AG04450 (cell line): Measurements from ENCODE around the gene KDM1B. TPM values are rescaled to one million over a fixed set of nuclear protein-coding genes. Genes with fewer than 3 reads are reported as not detected.

ENCODE experiments used
- CTCF ChIA-PET: fragments of 300-600, 350-600 bp; formaldehyde crosslinking; extraction: SDS; loops from one replicate; lab custom pipeline; 2022; ENCODE audit warnings: antibody characterized with exemption, inconsistent platforms; lab: Charles Lee
- POLR2A ChIA-PET: fragments of 350-600 bp; formaldehyde crosslinking; extraction: SDS; loops from one replicate; lab custom pipeline; 2021; ENCODE audit warnings: antibody characterized with exemption, inconsistent platforms; lab: Yijun Ruan, JAX
- DNase-seq: peaks from one replicate; pipeline ENCODE4 v3.0.0-alpha.2; 2011; ENCODE audit warnings: low read depth, low spot score
- H3K27ac ChIP-seq: one replicate; pipeline ENCODE4 v1.5.1; 2012; ENCODE audit warnings: low read depth, low read length, control low read depth
- H3K27me3 ChIP-seq: one replicate; pipeline ENCODE4 v1.6.0; 2012; ENCODE audit warnings: low read length; ENCODE audit not compliant: control insufficient read depth, insufficient read depth
- H3K4me3 ChIP-seq: 2 replicates; pipeline ENCODE4 v1.5.1; 2011; ENCODE audit warnings: mild to moderate bottlenecking, low read depth, low read length, control low read depth
- H3K9me3 ChIP-seq: 2 replicates; pipeline ENCODE4 v1.5.1; 2012; ENCODE audit warnings: low read length; ENCODE audit not compliant: control insufficient read depth, insufficient read depth
- polyA plus RNA-seq: library from polyadenylated mRNA; depleted of rRNA; stranded (reverse); fragments of >200 nt; gene quantifications from 2 replicates; pipeline ENCODE4 v1.2.3, GENCODE V29; 2011
- TF ChIP-seq, protein P1 (sequence below): IDR thresholded peaks from 2 replicates; pipeline ENCODE4 v1.5.1; 2011; ENCODE audit warnings: low read depth, low read length, control low read depth, inconsistent platforms

KDM1B gene
- polyA plus RNA-seq, 1 experiment, result 20.1 TPM

DNA sequence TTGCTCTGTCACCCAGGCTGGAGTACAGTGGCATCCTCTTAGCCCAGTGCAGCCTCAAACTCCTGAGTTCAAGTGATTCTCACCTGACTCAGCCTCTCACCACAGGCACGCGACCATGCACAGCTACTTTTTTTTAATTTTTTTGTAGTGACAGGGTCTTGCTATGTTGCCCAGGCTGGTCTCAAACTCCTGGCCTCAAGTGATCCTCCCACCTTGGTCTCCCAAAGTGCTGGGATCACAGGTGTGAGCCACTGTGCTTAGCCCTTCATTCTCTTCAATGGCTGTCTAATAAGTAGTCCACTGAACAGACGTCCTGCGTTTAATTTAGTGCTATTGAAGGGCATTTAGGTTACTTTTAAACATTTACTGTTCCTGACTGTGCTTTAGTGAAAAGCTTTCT is 27.3 kb downstream of the KDM1B start:
- no peak for DNase-seq
- no peak overlapping the region for H3K4me3 ChIP-seq
- TF ChIP-seq, protein P1, sequence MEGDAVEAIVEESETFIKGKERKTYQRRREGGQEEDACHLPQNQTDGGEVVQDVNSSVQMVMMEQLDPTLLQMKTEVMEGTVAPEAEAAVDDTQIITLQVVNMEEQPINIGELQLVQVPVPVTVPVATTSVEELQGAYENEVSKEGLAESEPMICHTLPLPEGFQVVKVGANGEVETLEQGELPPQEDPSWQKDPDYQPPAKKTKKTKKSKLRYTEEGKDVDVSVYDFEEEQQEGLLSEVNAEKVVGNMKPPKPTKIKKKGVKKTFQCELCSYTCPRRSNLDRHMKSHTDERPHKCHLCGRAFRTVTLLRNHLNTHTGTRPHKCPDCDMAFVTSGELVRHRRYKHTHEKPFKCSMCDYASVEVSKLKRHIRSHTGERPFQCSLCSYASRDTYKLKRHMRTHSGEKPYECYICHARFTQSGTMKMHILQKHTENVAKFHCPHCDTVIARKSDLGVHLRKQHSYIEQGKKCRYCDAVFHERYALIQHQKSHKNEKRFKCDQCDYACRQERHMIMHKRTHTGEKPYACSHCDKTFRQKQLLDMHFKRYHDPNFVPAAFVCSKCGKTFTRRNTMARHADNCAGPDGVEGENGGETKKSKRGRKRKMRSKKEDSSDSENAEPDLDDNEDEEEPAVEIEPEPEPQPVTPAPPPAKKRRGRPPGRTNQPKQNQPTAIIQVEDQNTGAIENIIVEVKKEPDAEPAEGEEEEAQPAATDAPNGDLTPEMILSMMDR, result no peak
- peak overlapping the region; percentile 2 for H3K27ac ChIP-seq
- H3K27me3 ChIP-seq, result no peaks in the 10 kb centered on the region
- ChIA-PET CTCF (no interaction called here), POLR2A (no interaction called here)
- no peaks in the 10 kb centered on the region for H3K9me3 ChIP-seq

DNA sequence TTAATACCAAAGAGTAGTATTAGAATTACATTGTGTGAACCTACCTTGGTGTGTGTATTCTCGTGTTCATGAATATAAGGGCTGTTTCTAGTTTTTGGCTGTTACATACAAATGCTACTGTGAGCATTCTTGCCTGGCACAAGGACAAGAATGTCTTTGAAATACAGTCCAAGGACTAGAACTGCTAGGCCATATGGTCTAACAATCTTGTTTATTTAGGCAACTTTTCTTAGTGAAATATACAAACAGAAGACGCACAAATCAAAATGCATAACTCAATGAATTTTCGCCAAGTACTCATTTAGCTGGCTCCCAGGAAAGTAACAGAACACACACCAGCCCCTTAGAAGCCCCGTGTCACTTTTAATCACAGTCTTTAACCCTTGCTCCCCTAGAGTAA is 28.5 kb downstream of the KDM1B start:
- DNase-seq, result no peak
- ChIA-PET POLR2A (no interaction called here), CTCF (interaction anchor here (0.8 kb wide), 1 partner anchor 16 kb away, joined by 3 read pairs; no protein-coding TSS in a partner anchor)

DNA sequence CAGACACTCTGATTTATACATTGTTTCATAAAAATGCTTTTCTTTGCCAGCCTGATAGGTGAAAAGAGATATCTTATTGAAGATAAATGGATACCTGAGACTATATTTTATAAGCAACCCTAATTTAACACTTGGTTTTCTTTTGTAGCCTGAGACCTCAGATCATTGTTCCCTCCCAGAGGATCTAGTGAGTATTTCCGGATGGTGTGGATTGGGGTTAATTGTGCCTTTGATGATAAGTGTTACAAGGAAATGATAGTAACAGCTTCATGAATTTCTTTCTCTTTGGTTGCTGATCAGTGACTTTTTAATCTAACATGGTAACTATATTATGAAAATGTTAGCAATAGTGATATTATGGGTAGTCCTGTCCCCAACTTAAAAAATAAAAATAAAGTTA is 30.4 kb downstream of the KDM1B start:
- ChIA-PET CTCF (no interaction called here), POLR2A (no interaction called here)
- Histone ChIP-seq H3K4me3 (no peak overlapping the region), H3K27ac (no peak overlapping the region), H3K9me3 (no peaks in the 10 kb centered on the region), H3K27me3 (no peaks in the 10 kb centered on the region)
- no peak for DNase-seq
- TF ChIP-seq, protein P1, result no peak

More for the DNA sequence above, 28.5 kb downstream of the KDM1B start:
- Histone ChIP-seq H3K27me3 (no peaks in the 10 kb centered on the region), H3K4me3 (no peak overlapping the region), H3K9me3 (no peaks in the 10 kb centered on the region), H3K27ac (no peak overlapping the region)
- TF ChIP-seq, protein P1, result no peak

DNA sequence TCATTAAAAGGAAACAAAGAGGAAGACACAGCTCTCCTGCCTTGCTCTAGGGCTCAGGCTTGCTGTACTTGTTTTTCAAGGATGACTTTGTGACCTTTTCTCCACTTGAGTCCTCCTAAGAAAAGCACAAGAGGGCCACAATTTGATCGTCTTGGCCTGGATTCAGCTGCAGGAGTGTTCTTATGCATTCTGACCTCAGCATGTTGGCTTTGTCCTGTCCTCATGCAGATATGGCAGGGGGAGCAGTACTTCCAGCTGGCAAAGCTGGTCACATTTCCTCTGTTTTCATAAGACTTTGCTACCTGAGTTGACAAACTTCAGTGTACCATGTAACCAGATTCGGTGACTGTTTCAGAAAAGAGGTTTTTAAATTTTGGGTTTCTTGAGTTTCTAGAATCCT is 30.8 kb downstream of the KDM1B start:
- Histone ChIP-seq H3K27ac (no peak overlapping the region), H3K4me3 (no peak overlapping the region), H3K9me3 (no peaks in the 10 kb centered on the region), H3K27me3 (no peaks in the 10 kb centered on the region)
- TF ChIP-seq, protein P1, result no peak
- ChIA-PET CTCF (no interaction called here), POLR2A (no interaction called here)
- DNase-seq, result no peak

DNA sequence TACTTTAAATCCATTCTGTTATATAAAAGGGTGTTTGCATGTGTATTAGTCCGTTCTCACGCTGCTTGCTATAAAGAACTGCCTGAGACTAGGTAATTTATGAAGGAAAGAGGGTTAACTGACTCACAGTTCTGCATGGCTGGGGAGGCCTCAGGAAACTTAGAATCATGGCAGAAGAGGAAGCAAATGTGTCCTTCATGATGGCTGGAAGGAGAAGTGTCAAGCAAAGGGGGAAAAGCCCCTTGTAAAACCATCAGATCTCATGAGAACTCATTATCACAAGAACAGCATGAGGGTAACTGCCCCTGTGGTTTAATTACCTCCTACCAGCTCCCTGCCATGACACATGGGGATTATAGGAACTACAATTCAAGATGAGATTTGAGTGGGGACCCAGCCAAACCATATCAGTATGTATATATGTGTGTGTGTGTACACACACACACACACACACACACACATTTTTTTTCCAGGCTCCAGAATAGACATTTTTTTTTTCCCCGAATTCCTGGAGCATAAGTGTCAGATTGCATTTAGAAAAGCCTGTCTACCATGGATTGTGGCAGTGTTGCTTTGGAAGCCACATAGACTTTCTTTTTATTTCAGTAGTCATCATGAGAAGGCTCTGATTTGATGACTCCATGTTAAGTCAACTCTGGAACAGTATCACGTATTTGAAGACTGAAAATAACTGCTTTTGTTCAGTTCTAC is 31.5 kb downstream of the KDM1B start:
- TF ChIP-seq, protein P1, result no peak
- Histone ChIP-seq H3K9me3 (no peaks in the 10 kb centered on the region), H3K27ac (no peak overlapping the region), H3K27me3 (no peaks in the 10 kb centered on the region), H3K4me3 (no peak overlapping the region)
- ChIA-PET CTCF (no interaction called here), POLR2A (no interaction called here)
- DNase-seq, result no peak
